Lower leg skin (tissue), 3 donors: Measurements from ENCODE around the gene ELK4.

ENCODE experiments used
- POLR2A ChIP-seq, 2 donors: fragments of 450-650 bp; IDR thresholded peaks; one replicate each; pipeline ENCODE4 v1.6.1; 2016 to 2017; ENCODE audit warnings: antibody characterized with exemption in 2 of 2, mild to moderate bottlenecking in 1 of 2, moderate library complexity in 1 of 2
- TF ChIP-seq, protein P1 (sequence below), 3 donors: fragments of 450-650 bp; IDR thresholded peaks; one replicate each; pipeline ENCODE4 v1.5.1; 2016; ENCODE audit warnings: antibody characterized with exemption in 3 of 3, mild to moderate bottlenecking in 3 of 3, moderate library complexity in 2 of 3

- no peak for TF ChIP-seq POLR2A (IDR thresholded peaks at IDR 0.05)
- TF ChIP-seq, protein P1, sequence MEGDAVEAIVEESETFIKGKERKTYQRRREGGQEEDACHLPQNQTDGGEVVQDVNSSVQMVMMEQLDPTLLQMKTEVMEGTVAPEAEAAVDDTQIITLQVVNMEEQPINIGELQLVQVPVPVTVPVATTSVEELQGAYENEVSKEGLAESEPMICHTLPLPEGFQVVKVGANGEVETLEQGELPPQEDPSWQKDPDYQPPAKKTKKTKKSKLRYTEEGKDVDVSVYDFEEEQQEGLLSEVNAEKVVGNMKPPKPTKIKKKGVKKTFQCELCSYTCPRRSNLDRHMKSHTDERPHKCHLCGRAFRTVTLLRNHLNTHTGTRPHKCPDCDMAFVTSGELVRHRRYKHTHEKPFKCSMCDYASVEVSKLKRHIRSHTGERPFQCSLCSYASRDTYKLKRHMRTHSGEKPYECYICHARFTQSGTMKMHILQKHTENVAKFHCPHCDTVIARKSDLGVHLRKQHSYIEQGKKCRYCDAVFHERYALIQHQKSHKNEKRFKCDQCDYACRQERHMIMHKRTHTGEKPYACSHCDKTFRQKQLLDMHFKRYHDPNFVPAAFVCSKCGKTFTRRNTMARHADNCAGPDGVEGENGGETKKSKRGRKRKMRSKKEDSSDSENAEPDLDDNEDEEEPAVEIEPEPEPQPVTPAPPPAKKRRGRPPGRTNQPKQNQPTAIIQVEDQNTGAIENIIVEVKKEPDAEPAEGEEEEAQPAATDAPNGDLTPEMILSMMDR (IDR thresholded peaks at IDR 0.05), result no peak
These were observed 38.3 kb downstream of the ELK4 start for GRCh38 chr1:205593532-205593931.
